Naive B cell (primary cell): ENCODE results near the gene IGSF3. TPM values are rescaled to one million over a fixed set of nuclear protein-coding genes. Genes with fewer than 3 reads are reported as not detected.
A peak's percentile ranks its signal among the peaks of the same experiment; 100 is the strongest.

Experiments used
- ATAC-seq, 2 donors: fragments of 150-1000 bp; cut with Tn5 transposase; 2 replicates each; pipeline ENCODE4 v1.10.0; 2021; ENCODE audit warnings: low read depth in 2 of 2, mild to moderate bottlenecking in 2 of 2, moderate library complexity in 2 of 2
- DNase-seq: peaks from one replicate; pipeline ENCODE4 v3.0.0; 2022
- H3K27ac Mint-ChIP-seq, 6 donors: one replicate each; pipeline ENCODE4 v1.8.0; 2020 to 2022; ENCODE audit warnings: mild to moderate bottlenecking in 6 of 6, mixed read lengths in 6 of 6, moderate library complexity in 5 of 6, inconsistent platforms in 2 of 6
- H3K27me3 Mint-ChIP-seq, 3 donors: one replicate each; pipeline ENCODE4 v1.8.0; 2021 to 2022; ENCODE audit warnings: mixed read lengths in 3 of 3, mild to moderate bottlenecking in 1 of 3
- H3K36me3 Mint-ChIP-seq, 2 donors: one replicate each; pipeline ENCODE4 v1.8.0; 2020 to 2022; ENCODE audit warnings: mixed read lengths in 2 of 2, inconsistent platforms in 1 of 2, mild to moderate bottlenecking in 1 of 2
- H3K4me1 Mint-ChIP-seq, 3 donors: one replicate each; pipeline ENCODE4 v1.8.0; 2020 to 2022; ENCODE audit warnings: mixed read lengths in 3 of 3, inconsistent platforms in 1 of 3, mild to moderate bottlenecking in 1 of 3, moderate library complexity in 1 of 3
- H3K4me3 Mint-ChIP-seq, 8 donors: one replicate each; pipeline ENCODE4 v1.8.0; 2020 to 2022; ENCODE audit warnings: mild to moderate bottlenecking in 8 of 8, mixed read lengths in 8 of 8, moderate library complexity in 8 of 8, inconsistent platforms in 2 of 8
- H3K9me3 Mint-ChIP-seq, 7 donors: one replicate each; pipeline ENCODE4 v1.8.0; 2020 to 2022; ENCODE audit warnings: mixed read lengths in 7 of 7, mild to moderate bottlenecking in 5 of 7, inconsistent platforms in 2 of 7, moderate library complexity in 1 of 7
- polyA plus RNA-seq, 6 donors: library from polyadenylated mRNA; unstranded; fragments of 300-500 nt; fragmentation: Illumina TruSeq; gene quantifications; one replicate each; pipeline ENCODE4 v1.2.3, GENCODE V29; 2021; ENCODE audit warnings: low read depth in 6 of 6

Gene IGSF3
- polyA plus RNA-seq, 6 donors from 2014 or later = not detected

GRCh38 chr1:116698244-116698595, 30.7 kb upstream of the IGSF3 start:
- Mint-ChIP-seq H3K9me3 (peaks cover 0 to 3% (median 2%) of the 10 kb centered on the region in 7 donors), H3K27ac (no peak overlapping the region), H3K36me3 (peaks cover 0 to 5% of the 10 kb centered on the region in 2 donors), H3K4me1 (no peaks in the 10 kb centered on the region), H3K27me3 (peaks cover 0 to 2% (median 0%) of the 10 kb centered on the region in 3 donors), H3K4me3 (no peak overlapping the region)
- no peak for ATAC-seq
- DNase-seq = no peak

DNA sequence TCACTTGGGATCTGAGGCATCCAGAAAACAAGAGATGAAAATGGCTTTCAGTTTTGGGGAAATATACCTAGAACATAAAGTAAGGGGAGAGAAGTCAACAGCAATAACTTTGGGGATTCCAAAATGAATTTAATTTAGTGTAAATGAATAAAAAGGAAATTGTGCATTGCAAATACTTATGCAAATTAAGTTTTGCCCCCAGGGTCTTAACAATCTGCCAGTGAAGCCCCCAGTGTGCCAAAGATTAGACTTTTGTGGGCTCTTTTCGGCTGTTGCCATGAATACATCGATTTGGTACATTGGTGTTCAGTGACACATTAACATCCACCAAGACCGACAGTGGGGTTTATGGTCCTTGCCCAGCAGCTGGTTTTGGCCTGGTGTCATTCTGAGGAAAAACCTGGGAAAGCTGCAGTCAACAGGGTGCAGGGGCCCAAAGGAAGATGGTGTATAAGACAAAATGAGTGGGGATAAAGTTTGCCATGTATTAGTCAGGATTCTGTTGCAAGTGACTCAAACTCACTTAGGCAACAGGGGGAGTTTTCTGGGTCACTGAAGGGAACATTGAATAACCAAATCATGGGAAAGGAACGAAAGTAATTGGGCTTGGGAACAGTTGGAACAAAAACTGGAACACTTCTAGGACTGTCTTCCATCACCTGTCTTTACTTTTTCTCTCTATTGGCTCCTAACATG, 30.2 kb upstream of the IGSF3 start:
- no peak for DNase-seq
- Mint-ChIP-seq H3K4me3 (no peak overlapping the region), H3K27me3 (peaks cover 0 to 7% (median 0%) of the 10 kb centered on the region in 3 donors), H3K4me1 (no peaks in the 10 kb centered on the region), H3K9me3 (peaks cover 0 to 3% (median 0%) of the 10 kb centered on the region in 7 donors), H3K27ac (no peak overlapping the region), H3K36me3 (no peaks in the 10 kb centered on the region)
- no peak for ATAC-seq

DNA sequence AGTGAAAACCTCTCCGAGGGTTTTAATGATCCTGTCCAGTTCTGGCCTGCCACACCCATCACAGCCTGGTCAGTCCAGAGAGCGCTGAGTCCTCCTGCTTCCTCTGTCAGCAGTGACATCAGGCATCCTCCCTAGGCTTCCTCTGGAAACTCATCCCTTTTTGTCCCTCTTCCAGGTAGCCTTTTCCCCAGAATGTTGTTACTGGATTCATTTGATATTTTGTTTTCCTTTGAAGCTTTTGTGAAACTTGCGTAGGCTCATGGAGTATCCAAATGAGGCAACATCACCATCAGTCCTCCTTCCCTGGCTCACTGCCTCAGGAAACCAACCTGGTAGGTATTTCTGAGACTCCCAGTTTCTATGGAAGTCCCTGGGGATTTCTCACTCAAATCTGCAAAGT, 27.0 kb upstream of the IGSF3 start:
- Mint-ChIP-seq H3K4me1 (no peaks in the 10 kb centered on the region), H3K4me3 (no peak overlapping the region), H3K27ac (no peak overlapping the region), H3K36me3 (no peaks in the 10 kb centered on the region), H3K9me3 (peaks cover 0 to 1% (median 0%) of the 10 kb centered on the region in 7 donors), H3K27me3 (peaks cover 0 to 21% (median 0%) of the 10 kb centered on the region in 3 donors)
- DNase-seq (no peak), ATAC-seq (no peak)

DNA sequence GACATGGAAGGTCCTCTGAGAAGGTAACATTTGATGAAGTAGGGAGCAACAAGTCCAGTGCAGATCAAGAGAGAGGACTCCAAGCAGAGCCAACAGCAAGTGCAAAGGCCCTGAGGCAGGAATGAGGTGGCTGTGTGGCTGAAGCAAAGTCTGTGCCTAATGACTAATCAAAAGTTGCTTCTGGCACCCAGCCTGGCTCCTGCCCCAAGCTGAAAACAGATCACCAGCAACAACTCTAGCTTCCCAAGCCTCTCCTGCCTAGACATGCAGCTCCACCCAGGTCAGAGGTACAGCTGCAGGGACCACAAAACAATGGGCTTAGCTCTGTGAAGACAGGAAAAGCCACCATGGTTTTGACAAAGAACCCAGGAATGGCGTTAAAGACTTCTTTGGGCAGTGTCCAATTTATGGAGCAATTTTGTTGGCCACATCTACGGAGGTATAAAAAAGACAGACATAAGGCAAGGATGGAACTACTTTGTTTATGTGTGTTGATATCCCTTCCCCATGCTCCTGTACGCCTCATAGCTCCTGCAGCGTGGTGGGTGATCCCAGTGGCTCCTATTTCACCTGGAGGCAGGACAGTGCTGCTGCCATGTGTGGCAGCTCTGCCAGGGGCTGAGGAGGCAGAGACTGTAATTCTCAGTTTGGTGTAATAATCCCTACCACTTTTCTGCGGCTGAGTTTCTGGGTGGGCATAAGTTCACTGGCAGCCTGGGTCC, 26.4 kb upstream of the IGSF3 start:
- no peak overlapping the region for H3K27ac Mint-ChIP-seq
- no peaks in the 10 kb centered on the region for H3K36me3 Mint-ChIP-seq
- H3K4me3 Mint-ChIP-seq = peak overlapping the region in 1 of 8 donors; percentile 14
- peaks cover 0 to 1% (median 0%) of the 10 kb centered on the region in 7 donors for H3K9me3 Mint-ChIP-seq
- no peaks in the 10 kb centered on the region for H3K4me1 Mint-ChIP-seq
- ATAC-seq = no peak
- H3K27me3 Mint-ChIP-seq = peaks cover 0 to 21% (median 0%) of the 10 kb centered on the region in 3 donors
- DNase-seq = no peak

- DNase-seq (no peak), ATAC-seq (no peak)
- Mint-ChIP-seq H3K9me3 (peaks cover 0 to 1% (median 0%) of the 10 kb centered on the region in 7 donors), H3K27ac (no peak overlapping the region), H3K4me3 (no peak overlapping the region), H3K27me3 (peaks cover 0 to 21% (median 0%) of the 10 kb centered on the region in 3 donors), H3K36me3 (no peaks in the 10 kb centered on the region), H3K4me1 (no peaks in the 10 kb centered on the region)
Measured at GRCh38 chr1:116692879-116693278, 25.3 kb upstream of the IGSF3 start.

DNA sequence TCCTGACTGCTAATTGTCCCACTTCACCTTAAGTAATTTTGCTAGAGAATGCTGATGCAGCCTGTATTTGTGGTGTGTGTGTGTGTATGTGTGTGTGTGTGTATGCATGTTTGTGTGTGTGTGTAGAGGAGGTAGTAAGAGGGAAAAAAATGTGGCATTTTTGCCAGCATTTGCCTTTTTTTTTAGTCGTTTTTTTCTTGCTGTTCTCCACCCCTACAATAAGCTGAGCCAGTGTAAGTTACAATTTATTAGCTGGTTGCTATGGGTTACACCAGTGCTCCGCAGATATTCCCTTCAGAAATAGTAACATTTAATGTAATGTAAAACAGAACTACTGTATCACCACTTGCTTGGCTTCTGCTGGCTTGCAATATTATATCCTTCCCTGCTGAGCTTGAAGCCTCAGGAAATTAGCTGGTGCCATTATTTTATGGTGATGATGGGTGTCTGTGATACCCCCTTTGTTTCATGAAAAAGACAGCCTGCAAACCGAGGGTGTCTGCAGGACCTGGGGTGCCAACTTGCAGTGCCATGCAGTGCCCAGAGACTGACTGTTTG, 23.4 kb upstream of the IGSF3 start:
- H3K36me3 Mint-ChIP-seq = no peaks in the 10 kb centered on the region

GRCh38 chr1:116690396-116690848, 22.9 kb upstream of the IGSF3 start:
- Mint-ChIP-seq H3K4me1 (no peaks in the 10 kb centered on the region), H3K27ac (no peak overlapping the region), H3K27me3 (peaks cover 0 to 21% (median 5%) of the 10 kb centered on the region in 3 donors), H3K36me3 (no peaks in the 10 kb centered on the region), H3K4me3 (no peak overlapping the region), H3K9me3 (peaks cover 0 to 1% (median 0%) of the 10 kb centered on the region in 7 donors)
- no peak for DNase-seq
- no peak for ATAC-seq

More for the DNA sequence above, 23.4 kb upstream of the IGSF3 start:
- Mint-ChIP-seq H3K4me1 (no peaks in the 10 kb centered on the region), H3K27ac (no peak overlapping the region), H3K4me3 (no peak overlapping the region), H3K27me3 (peaks cover 0 to 21% (median 4%) of the 10 kb centered on the region in 3 donors), H3K9me3 (peaks cover 0 to 1% (median 0%) of the 10 kb centered on the region in 7 donors)
- DNase-seq = no peak
- ATAC-seq = no peak

GRCh38 chr1:116686723-116687352, 19.3 kb upstream of the IGSF3 start:
- no peaks in the 10 kb centered on the region for H3K4me1 Mint-ChIP-seq
- no peaks in the 10 kb centered on the region for H3K9me3 Mint-ChIP-seq
- no peak for DNase-seq
- peaks cover 0 to 6% (median 5%) of the 10 kb centered on the region in 3 donors for H3K27me3 Mint-ChIP-seq
- no peak overlapping the region for H3K4me3 Mint-ChIP-seq
- H3K27ac Mint-ChIP-seq = no peak overlapping the region
- H3K36me3 Mint-ChIP-seq = no peaks in the 10 kb centered on the region
- no peak for ATAC-seq

GRCh38 chr1:116686175-116686574, 18.6 kb upstream of the IGSF3 start:
- no peaks in the 10 kb centered on the region for H3K36me3 Mint-ChIP-seq
- H3K4me1 Mint-ChIP-seq = no peaks in the 10 kb centered on the region
- H3K27ac Mint-ChIP-seq = peak overlapping the region in 2 of 6 donors; percentile 39 to 46
- H3K9me3 Mint-ChIP-seq = no peaks in the 10 kb centered on the region
- DNase-seq (no peak), ATAC-seq (no peak)
- H3K4me3 Mint-ChIP-seq = no peak overlapping the region
- H3K27me3 Mint-ChIP-seq = peaks cover 0 to 5% (median 0%) of the 10 kb centered on the region in 3 donors

GRCh38 chr1:116684575-116684974, 17.0 kb upstream of the IGSF3 start:
- no peak for ATAC-seq
- no peak for DNase-seq
- Mint-ChIP-seq H3K4me1 (no peaks in the 10 kb centered on the region), H3K9me3 (no peaks in the 10 kb centered on the region), H3K27ac (peak overlapping the region in 1 of 6 donors; percentile 18), H3K36me3 (no peaks in the 10 kb centered on the region), H3K27me3 (peaks cover 0 to 5% (median 0%) of the 10 kb centered on the region in 3 donors), H3K4me3 (no peak overlapping the region)

GRCh38 chr1:116682641-116683221, 15.2 kb upstream of the IGSF3 start:
- H3K27me3 Mint-ChIP-seq = peaks cover 5 to 9% (median 7%) of the 10 kb centered on the region in 3 donors
- ATAC-seq = no peak
- no peak overlapping the region for H3K4me3 Mint-ChIP-seq

DNA sequence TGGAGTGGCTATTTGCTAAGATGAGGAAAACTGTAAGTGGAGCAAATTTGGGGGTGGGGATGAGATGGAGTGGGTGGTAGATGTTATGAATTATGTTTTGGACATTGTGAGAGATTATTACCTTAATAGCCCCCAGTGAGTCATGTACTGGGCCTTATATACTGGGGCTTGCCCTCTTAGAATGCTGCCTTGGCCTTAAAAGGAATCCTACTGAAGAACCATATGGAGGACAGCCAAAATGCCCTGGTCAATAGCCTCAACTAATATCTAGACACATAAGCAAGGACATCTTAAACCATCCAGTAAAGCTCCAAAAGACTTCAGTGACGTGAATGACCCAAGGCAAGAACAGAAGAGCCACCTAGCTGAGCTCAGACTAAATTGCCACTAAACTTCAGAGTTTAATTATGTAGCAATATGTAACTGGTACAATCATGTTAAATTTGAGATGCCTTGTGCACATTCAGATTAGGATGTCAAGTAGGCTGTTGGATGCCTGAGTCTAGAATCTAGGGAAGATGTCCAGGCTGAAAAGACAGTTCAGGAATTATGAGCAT, 13.9 kb upstream of the IGSF3 start:
- no peaks in the 10 kb centered on the region for H3K36me3 Mint-ChIP-seq
- peaks cover 13 to 17% (median 13%) of the 10 kb centered on the region in 3 donors for H3K27me3 Mint-ChIP-seq
- H3K27ac Mint-ChIP-seq = no peak overlapping the region
- DNase-seq (no peak), ATAC-seq (no peak)
- H3K4me3 Mint-ChIP-seq = no peak overlapping the region
- H3K9me3 Mint-ChIP-seq = no peaks in the 10 kb centered on the region
- no peaks in the 10 kb centered on the region for H3K4me1 Mint-ChIP-seq

More at GRCh38 chr1:116682641-116683221, 15.2 kb upstream of the IGSF3 start:
- Mint-ChIP-seq H3K27ac (no peak overlapping the region), H3K36me3 (no peaks in the 10 kb centered on the region), H3K9me3 (no peaks in the 10 kb centered on the region), H3K4me1 (no peaks in the 10 kb centered on the region)
- no peak for DNase-seq

- no peaks in the 10 kb centered on the region for H3K36me3 Mint-ChIP-seq
Measured at GRCh38 chr1:116680752-116681151, 13.2 kb upstream of the IGSF3 start.

More at GRCh38 chr1:116680752-116681151, 13.2 kb upstream of the IGSF3 start:
- H3K4me1 Mint-ChIP-seq = no peaks in the 10 kb centered on the region
- no peak overlapping the region for H3K4me3 Mint-ChIP-seq
- H3K27me3 Mint-ChIP-seq = peaks cover 13 to 17% (median 13%) of the 10 kb centered on the region in 3 donors
- DNase-seq (no peak), ATAC-seq (no peak)
- no peaks in the 10 kb centered on the region for H3K9me3 Mint-ChIP-seq
- no peak overlapping the region for H3K27ac Mint-ChIP-seq
